ENCODE data around the gene TNFSF13.

TNFSF13 gene

DNA sequence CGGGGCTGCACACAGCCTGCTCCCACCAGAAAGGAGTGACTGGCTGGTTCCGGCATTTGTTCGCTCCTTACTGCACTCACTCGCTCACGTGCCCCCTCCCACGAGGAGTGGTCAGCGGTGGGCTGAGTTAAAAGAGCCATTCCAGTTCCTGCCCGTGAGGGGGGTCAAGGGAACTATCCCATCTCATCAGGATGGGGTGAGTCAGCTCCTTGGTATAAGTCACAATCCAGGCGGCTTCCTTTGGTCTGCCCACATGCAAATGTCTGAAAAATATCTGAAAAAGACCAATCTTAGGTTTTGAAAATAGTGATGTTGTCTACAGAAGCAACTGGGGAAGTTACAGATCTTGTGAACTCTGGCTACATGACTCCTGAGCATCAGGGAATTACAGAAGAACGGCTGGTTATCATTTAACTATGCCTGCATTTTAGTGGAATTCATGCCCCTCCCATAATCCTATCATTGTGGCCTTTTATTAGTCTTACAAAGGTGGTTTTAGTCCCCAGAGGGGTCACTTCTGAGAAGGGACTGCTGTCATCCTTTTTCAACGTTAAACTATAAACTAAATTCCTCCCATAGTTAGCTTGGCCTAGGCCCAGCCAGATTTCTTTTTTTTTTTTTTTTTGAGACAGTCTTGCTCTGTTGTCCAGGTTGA lies 19.5 kb upstream of the TNFSF13 start:
- Mint-ChIP-seq H3K27me3 (peaks cover 7 to 18% of the 10 kb centered on the region in 2 donors), H3K4me3 (no peak overlapping the region), H3K36me3 (no peaks in the 10 kb centered on the region), H3K27ac (no peak overlapping the region), H3K4me1 (peaks cover 0 to 13% of the 10 kb centered on the region in 2 donors), H3K9me3 (peaks cover 0 to 9% of the 10 kb centered on the region in 2 donors)
- ATAC-seq (replicated peaks) = no peak
- DNase-seq = no peak

GRCh38 chr17:7541074-7541621 lies 17.4 kb upstream of the TNFSF13 start:
- ATAC-seq (replicated peaks) (no peak), DNase-seq (no peak)
- Mint-ChIP-seq H3K27me3 (peaks cover 4 to 18% of the 10 kb centered on the region in 2 donors), H3K27ac (peak overlapping the region; percentile 20), H3K9me3 (peaks cover 0 to 9% of the 10 kb centered on the region in 2 donors), H3K4me1 (peaks cover 0 to 13% of the 10 kb centered on the region in 2 donors), H3K4me3 (no peak overlapping the region), H3K36me3 (no peaks in the 10 kb centered on the region)

DNA sequence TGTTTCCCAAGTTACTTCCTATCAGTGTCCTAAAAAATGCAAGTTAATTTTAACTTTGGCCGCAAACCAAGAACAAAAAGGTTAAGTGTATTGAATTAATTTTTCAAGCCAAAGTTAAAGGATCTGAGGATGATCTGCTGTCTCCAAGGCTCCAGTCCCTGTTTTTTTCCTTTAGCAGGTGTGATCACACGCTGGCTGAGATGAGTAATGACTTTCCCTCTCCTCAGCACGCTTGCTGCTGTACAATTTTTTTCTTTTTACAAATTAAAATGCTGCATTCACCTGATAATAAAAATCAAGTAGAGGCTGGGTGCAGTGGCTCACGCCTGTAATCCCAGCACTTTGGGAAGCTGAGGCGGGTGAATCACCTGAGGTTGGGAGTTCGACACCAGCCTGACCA lies 13.6 kb upstream of the TNFSF13 start:
- Mint-ChIP-seq H3K36me3 (no peaks in the 10 kb centered on the region), H3K4me3 (no peak overlapping the region), H3K27me3 (peaks cover 0 to 13% of the 10 kb centered on the region in 2 donors), H3K27ac (no peak overlapping the region), H3K4me1 (peaks cover 12 to 36% of the 10 kb centered on the region in 2 donors), H3K9me3 (no peaks in the 10 kb centered on the region)
- ATAC-seq (replicated peaks) (no peak), DNase-seq (no peak)

- peak within 1 kb of the TSS; percentile 88 for H3K27ac Mint-ChIP-seq
- no peaks in the 10 kb centered on the region for H3K27me3 Mint-ChIP-seq
- H3K4me1 Mint-ChIP-seq = peaks cover 38 to 58% of the 10 kb centered on the region in 2 donors
- H3K4me3 Mint-ChIP-seq = peak within 1 kb of the TSS; percentile 83 to 88
- DNase-seq (no peak), ATAC-seq (replicated peaks) (peak; percentile 53 to 60)
- H3K9me3 Mint-ChIP-seq = no peaks in the 10 kb centered on the region
- peaks cover 0 to 2% of the 10 kb centered on the region in 2 donors for H3K36me3 Mint-ChIP-seq
Measured at GRCh38 chr17:7548585-7549400, 9.8 kb upstream of the TNFSF13 start, which contains the start of gene TNFSF12. TSS of gene TNFSF12 (plus strand) at chr17:7549058. CDS start at chr17:7549154, 96 bp downstream.

GRCh38 chr17:7549401-7550055 lies 9.0 kb upstream of the TNFSF13 start:
- no peak for DNase-seq

DNA sequence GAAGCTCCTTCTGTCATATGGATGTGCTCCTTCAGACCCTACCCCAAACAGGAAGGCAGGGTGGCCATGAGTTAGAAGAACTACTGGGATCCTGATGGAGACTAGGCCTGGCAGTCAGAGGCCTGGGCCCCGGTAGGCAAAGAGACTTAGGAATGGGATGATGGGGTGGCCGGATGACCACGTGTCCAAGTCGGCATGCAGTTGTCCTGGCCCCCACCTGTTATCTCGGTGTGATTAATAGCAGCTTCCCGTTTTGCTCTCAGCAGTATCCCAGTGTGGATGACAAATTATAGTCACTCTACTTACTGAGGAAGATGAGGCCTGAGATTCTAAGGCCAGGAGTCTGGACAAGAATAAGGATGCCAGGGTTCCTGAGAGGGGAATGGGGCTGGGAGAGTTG lies 8.2 kb upstream of the TNFSF13 start:
- Mint-ChIP-seq H3K36me3 (peaks cover 0 to 3% of the 10 kb centered on the region in 2 donors), H3K4me3 (no peak overlapping the region), H3K27ac (no peak overlapping the region), H3K4me1 (peaks cover 46 to 72% of the 10 kb centered on the region in 2 donors), H3K27me3 (no peaks in the 10 kb centered on the region), H3K9me3 (no peaks in the 10 kb centered on the region)
- no peak for ATAC-seq (replicated peaks)
- no peak for DNase-seq

More at GRCh38 chr17:7549401-7550055, 9.0 kb upstream of the TNFSF13 start:
- Mint-ChIP-seq H3K36me3 (peaks cover 0 to 2% of the 10 kb centered on the region in 2 donors), H3K27me3 (no peaks in the 10 kb centered on the region), H3K4me1 (peaks cover 41 to 64% of the 10 kb centered on the region in 2 donors), H3K4me3 (peak overlapping the region; percentile 68 to 69), H3K9me3 (no peaks in the 10 kb centered on the region), H3K27ac (peak overlapping the region; percentile 14)
- ATAC-seq (replicated peaks) = peak; percentile 32 to 45

DNA sequence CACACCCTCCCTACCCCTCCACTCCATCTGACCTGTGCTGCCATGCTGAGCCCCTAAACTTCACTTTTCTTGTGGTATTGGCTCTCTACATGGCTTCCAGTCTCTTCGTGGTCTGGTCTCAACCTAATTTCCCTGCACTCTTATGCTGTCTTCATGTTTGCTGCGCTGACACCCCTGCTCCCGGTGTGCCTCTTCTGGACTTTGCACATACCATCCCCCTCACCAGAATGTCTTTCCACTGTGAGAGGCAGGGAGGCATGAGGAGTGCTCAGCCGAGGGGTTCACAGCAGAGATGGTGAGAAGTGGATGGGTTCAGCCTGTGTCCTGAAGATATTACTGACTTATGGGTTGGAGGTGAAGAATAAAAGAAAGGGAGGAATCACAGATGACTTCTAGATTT lies 7.2 kb upstream of the TNFSF13 start:
- ATAC-seq (replicated peaks) (no peak), DNase-seq (no peak)
- H3K4me1 Mint-ChIP-seq = peaks cover 50 to 78% of the 10 kb centered on the region in 2 donors
- H3K9me3 Mint-ChIP-seq = no peaks in the 10 kb centered on the region
- H3K36me3 Mint-ChIP-seq = peaks cover 0 to 4% of the 10 kb centered on the region in 2 donors
- peak overlapping the region; percentile 74 for H3K27ac Mint-ChIP-seq
- H3K27me3 Mint-ChIP-seq = no peaks in the 10 kb centered on the region
- H3K4me3 Mint-ChIP-seq = no peak overlapping the region

DNA sequence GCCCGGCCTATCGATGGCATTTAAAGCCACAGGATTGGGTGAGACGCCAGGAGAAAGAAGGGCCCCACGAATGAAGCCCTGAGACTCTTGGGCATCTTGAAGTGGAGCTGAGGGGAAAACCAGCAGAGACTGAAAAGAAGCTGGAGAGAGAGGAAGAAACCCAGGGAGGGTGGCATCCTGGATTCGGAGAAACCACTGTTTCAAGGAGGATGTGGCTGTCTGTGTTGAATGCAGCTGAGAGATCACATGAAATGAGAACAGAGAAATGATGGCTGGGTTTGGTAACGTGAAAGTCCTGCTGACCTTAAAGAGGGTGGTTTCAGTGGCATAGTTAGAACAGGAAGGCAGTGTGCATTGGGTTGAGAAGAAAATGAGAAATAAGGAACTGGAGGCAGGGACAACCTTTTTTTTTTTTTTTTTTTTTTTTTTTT lies 5.9 kb upstream of the TNFSF13 start:
- H3K27ac Mint-ChIP-seq = peak overlapping the region; percentile 95
- H3K9me3 Mint-ChIP-seq = no peaks in the 10 kb centered on the region
- H3K4me3 Mint-ChIP-seq = peak overlapping the region; percentile 3 to 48
- DNase-seq (peak; percentile 69), ATAC-seq (replicated peaks) (peak; percentile 90)
- peaks cover 58 to 83% of the 10 kb centered on the region in 2 donors for H3K4me1 Mint-ChIP-seq
- H3K36me3 Mint-ChIP-seq = peaks cover 0 to 4% of the 10 kb centered on the region in 2 donors
- no peaks in the 10 kb centered on the region for H3K27me3 Mint-ChIP-seq

DNA sequence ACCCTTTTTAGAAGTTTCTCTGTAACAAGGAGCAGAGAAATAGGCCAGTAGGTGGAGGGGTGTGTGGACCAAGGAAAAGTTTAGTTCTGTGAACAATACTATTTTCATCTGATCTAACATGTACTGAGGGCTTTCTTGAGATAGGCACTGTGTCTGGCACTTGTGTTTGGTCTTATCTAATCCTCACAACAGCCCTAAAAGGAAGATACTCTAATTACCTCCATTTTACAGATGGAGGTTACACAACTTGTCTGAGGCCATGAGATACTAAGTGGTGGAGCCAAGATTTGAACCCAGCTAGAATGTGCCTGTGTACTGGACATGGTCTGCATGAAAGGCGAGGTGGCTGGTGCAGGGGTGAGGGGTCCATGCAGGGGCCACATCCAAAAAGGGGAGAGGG lies 5.2 kb upstream of the TNFSF13 start:
- Mint-ChIP-seq H3K4me1 (peaks cover 60 to 83% of the 10 kb centered on the region in 2 donors), H3K9me3 (no peaks in the 10 kb centered on the region), H3K4me3 (peak overlapping the region; percentile 6 to 29), H3K36me3 (peaks cover 0 to 4% of the 10 kb centered on the region in 2 donors), H3K27ac (peak overlapping the region; percentile 95), H3K27me3 (no peaks in the 10 kb centered on the region)
- DNase-seq (no peak), ATAC-seq (replicated peaks) (no peak)

DNA sequence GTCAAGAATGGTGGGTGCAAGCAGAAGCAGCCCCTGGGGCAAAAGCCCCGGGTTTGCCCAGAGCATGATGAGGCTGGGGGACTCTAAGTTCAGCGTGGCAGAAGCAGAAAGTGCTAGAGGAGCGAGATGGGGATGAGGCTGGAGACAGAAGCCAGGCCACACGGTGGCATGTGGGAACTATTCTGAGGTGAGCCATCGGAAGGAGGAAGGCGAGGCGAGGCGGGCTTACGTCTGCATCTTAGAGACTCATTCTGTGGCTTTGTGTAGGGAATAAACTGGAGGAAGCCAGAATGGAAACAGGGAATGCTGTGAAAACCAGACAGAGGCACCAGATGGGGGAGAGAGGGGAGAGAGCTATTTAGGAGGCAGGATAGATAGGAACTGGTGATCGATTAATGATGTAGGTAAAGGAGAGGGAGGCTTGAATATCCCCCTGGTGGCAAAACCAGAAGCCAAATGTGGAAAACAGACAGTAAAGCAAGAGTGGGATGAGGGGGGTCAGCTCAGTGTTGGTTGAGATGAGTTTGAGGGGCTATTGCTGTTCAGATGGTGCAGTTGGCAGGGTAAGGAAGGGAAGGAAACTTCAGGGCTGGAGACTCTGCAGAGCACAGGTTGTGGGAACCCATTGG lies 3.1 kb upstream of the TNFSF13 start:
- Mint-ChIP-seq H3K4me3 (no peak overlapping the region), H3K4me1 (peaks cover 67 to 87% of the 10 kb centered on the region in 2 donors), H3K27ac (peak overlapping the region; percentile 38), H3K27me3 (no peaks in the 10 kb centered on the region), H3K9me3 (no peaks in the 10 kb centered on the region), H3K36me3 (peaks cover 4 to 6% of the 10 kb centered on the region in 2 donors)
- no peak for ATAC-seq (replicated peaks)
- no peak for DNase-seq

DNA sequence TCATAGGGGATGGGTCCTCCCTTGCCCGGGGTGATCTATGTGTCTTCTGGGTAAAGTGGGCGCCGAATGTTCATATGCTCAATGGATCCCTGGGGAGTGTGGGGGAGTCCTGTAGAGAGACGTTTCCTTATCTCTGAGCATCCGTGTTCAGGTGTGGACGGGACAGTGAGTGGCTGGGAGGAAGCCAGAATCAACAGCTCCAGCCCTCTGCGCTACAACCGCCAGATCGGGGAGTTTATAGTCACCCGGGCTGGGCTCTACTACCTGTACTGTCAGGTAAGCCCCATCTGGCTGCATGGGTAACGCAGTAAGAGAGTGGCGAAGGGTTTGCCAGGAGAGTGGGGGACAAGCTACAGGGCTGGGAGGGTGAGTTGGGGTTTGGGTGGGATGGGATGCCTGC lies 1.9 kb upstream of the TNFSF13 start:
- Mint-ChIP-seq H3K4me1 (peaks cover 63 to 85% of the 10 kb centered on the region in 2 donors), H3K27ac (peak overlapping the region; percentile 70), H3K27me3 (no peaks in the 10 kb centered on the region), H3K36me3 (peaks cover 9 to 12% of the 10 kb centered on the region in 2 donors), H3K4me3 (no peak overlapping the region), H3K9me3 (no peaks in the 10 kb centered on the region)
- DNase-seq (no peak), ATAC-seq (replicated peaks) (no peak)

DNA sequence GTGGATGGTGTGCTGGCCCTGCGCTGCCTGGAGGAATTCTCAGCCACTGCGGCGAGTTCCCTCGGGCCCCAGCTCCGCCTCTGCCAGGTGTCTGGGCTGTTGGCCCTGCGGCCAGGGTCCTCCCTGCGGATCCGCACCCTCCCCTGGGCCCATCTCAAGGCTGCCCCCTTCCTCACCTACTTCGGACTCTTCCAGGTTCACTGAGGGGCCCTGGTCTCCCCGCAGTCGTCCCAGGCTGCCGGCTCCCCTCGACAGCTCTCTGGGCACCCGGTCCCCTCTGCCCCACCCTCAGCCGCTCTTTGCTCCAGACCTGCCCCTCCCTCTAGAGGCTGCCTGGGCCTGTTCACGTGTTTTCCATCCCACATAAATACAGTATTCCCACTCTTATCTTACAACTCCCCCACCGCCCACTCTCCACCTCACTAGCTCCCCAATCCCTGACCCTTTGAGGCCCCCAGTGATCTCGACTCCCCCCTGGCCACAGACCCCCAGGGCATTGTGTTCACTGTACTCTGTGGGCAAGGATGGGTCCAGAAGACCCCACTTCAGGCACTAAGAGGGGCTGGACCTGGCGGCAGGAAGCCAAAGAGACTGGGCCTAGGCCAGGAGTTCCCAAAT lies 1.3 kb upstream of the TNFSF13 start:
- peaks cover 61 to 79% of the 10 kb centered on the region in 2 donors for H3K4me1 Mint-ChIP-seq
- no peak for DNase-seq
- H3K4me3 Mint-ChIP-seq = no peak overlapping the region
- no peak overlapping the region for H3K27ac Mint-ChIP-seq
- ATAC-seq (replicated peaks) = no peak
- no peaks in the 10 kb centered on the region for H3K27me3 Mint-ChIP-seq
- H3K36me3 Mint-ChIP-seq = peaks cover 9 to 13% of the 10 kb centered on the region in 2 donors
- no peaks in the 10 kb centered on the region for H3K9me3 Mint-ChIP-seq

GRCh38 chr17:7557775-7558543 lies 591 bp upstream of the TNFSF13 start:
- ATAC-seq (replicated peaks) = peak; percentile 62 to 63
- Mint-ChIP-seq H3K4me1 (peaks cover 64 to 81% of the 10 kb centered on the region in 2 donors), H3K27me3 (no peaks in the 10 kb centered on the region), H3K36me3 (peaks cover 13 to 20% of the 10 kb centered on the region in 2 donors), H3K9me3 (no peaks in the 10 kb centered on the region), H3K4me3 (peak overlapping the region; percentile 93 to 98), H3K27ac (peak overlapping the region; percentile 97)
- peak; percentile 76 for DNase-seq

Data from stimulated activated naive B cell treated with anti-CD40 and anti-IgM and Interleukin-4, amounts not matched to agents 10 μg/mL and 1 μg/mL and 100 μg/mL, for 72 hours (primary cell).